ENCODE results near the gene AIG1.

DNA sequence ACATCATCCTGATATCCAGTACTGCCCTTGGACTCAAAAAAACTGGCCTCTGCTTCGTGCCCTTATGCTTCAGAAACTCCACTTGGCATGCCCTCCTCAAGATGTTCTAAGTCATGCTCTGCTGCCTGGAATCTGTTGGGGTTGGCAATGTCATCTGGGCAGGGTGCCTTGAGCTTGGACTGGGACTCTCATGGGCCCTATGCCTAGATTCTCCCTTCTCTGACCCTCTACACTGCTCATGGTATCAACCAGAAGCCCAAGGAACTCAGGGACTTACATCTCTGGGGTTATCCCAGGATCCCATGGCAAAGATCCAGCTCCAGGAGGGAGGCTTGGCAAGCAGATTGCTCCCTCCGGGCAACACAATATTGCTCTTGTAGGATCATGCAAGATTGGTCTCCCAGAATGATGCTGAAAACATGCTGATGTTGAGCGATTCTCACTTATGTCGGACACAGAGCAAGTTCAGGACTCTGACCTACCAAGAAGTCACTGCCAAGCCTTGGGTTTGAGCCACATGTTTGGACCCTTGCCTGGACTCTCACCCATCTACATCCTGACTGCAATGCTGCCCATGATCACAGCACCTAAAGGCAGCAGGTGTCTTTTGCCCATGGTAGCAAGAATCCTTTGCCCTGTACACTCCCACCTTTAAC lies 301.0 kb downstream of the AIG1 start:
- no peak for TF ChIP-seq POLR2A (IDR thresholded peaks at IDR 0.05)
- TF ChIP-seq, protein P1, sequence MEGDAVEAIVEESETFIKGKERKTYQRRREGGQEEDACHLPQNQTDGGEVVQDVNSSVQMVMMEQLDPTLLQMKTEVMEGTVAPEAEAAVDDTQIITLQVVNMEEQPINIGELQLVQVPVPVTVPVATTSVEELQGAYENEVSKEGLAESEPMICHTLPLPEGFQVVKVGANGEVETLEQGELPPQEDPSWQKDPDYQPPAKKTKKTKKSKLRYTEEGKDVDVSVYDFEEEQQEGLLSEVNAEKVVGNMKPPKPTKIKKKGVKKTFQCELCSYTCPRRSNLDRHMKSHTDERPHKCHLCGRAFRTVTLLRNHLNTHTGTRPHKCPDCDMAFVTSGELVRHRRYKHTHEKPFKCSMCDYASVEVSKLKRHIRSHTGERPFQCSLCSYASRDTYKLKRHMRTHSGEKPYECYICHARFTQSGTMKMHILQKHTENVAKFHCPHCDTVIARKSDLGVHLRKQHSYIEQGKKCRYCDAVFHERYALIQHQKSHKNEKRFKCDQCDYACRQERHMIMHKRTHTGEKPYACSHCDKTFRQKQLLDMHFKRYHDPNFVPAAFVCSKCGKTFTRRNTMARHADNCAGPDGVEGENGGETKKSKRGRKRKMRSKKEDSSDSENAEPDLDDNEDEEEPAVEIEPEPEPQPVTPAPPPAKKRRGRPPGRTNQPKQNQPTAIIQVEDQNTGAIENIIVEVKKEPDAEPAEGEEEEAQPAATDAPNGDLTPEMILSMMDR (IDR thresholded peaks at IDR 0.05): no peak
- TF ChIP-seq POLR2AphosphoS5 (IDR thresholded peaks at IDR 0.05): no peak
